Measurements from ENCODE around the gene LY86. TPM values are rescaled to one million over a fixed set of nuclear protein-coding genes. Genes with fewer than 3 reads are reported as not detected.
"Not testable (repeated sequence)": the region's sequence is repeated elsewhere in the genome, so short reads cannot be mapped to it uniquely, and the experiment has no call there.

LY86 gene
- total RNA-seq, 1 donor from 2014 or later = 1.2 TPM

DNA sequence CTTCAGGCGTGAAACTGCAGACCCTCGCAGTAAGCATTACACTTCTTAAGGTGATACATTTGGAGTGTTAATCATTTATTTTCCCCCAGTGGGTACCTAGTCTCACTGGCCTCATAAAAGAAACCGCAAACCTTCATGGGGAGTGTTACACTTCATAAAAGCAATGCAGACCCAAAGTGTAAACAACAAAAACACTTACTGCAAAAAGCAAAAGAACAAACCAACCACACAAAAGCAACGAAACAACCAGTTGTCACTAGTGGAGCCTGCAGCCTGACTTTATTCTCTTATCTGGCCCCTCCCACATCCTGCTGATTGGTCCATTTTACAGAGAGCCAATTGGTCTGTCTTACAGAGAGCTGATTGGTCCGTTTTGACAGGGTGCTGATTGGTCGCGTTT is 23.8 kb downstream of the LY86 start:
- no peak for TF ChIP-seq CTCF (IDR thresholded peaks at IDR 0.05; ENCODE audit: borderline replicate concordance)
- H3K27me3 ChIP-seq (ENCODE audit: low read depth) = no peaks in the 10 kb centered on the region
- no peak overlapping the region for H3K4me3 ChIP-seq
- no peaks in the 10 kb centered on the region for H3K36me3 ChIP-seq
- no peaks in the 10 kb centered on the region for H3K9me3 ChIP-seq (replicated peaks)
- H3K4me1 ChIP-seq = no peaks in the 10 kb centered on the region
- intact Hi-C loops (cut with micrococcal nuclease) = no loop called here
- DNase-seq = no peak
- H3K27ac ChIP-seq (replicated peaks) = no peak overlapping the region

DNA sequence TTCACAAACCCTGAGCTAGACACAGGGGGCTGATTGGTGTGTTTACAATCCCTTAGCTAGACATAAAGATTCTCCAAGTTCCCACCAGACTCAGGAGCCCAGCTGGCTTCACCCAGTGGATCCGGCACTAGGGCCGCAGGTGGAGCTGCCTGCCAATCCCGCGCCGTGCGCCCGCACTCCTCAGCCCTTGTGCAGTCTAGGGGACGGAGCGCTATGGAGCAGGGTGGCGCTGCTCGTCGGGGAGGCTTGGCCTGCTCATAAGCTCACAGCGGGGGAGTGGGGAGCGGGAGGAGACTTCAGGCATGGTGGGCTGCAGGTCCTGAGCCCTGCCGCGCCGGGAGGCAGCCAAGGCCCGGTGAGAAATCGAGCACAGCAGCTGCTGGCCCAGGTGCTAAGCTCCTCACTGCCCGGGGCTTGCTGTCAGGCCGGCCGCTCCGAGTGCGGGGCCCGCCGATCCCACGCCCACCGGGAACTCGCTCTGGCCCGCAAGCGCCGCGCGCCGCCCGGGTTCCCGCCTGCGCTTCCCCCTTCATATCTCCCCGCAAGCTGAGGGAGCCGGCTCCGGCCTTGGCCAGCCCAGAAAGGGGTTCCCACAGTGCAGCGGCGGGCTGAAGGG is 24.7 kb downstream of the LY86 start:
- H3K4me3 ChIP-seq; H3K4me1 ChIP-seq; intact Hi-C loops (cut with micrococcal nuclease); H3K9me3 ChIP-seq (replicated peaks); H3K27ac ChIP-seq (replicated peaks); H3K36me3 ChIP-seq; H3K27me3 ChIP-seq (ENCODE audit: low read depth); DNase-seq: not testable (repeated sequence)

DNA sequence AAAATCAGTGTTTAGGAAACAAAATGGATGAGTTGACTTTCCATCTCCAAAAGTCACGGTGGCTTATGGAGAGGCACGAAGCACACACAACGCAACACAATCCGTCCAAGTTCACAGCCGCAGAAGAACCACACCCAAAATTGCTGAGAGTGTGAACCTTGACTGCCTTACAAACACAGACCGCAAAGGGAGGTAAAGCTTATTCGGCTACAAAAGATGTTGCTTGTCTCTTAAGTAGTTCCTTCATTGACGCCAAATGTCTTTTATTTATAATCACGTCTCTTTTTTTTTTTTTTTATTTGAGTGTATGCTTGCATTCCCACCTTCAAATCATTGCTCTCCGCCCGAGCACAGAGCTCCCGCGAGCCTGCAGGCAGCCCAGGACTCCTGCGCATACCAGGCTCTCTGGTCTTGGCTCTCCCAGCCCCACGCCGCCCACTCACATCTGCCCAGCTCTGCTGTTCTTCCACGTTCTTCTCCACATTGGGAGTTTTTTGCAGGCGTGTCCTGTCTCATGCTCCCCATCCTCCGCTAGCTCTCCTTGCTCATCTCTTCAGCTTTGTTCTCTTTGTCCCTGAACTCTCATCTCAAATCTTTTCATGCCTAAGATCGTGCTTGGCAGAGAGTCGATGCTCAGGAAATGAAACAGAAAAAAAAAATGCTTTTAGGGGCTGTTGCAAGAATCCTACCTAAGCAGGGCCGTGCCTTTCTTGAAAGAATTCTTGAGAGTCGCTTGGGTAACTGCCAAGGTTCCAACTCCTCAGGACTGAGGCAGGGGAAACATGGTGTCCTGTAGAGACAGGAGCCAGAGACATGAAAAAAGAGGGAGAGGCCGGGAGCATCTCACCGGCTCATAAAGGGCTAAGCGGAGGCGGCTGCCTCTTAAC is 25.8 kb downstream of the LY86 start:
- DNase-seq = no peak
- Histone ChIP-seq H3K36me3 (no peaks in the 10 kb centered on the region), H3K4me3 (no peak overlapping the region), H3K27ac (replicated peaks) (no peak overlapping the region), H3K27me3 (ENCODE audit: low read depth) (no peaks in the 10 kb centered on the region), H3K9me3 (replicated peaks) (no peaks in the 10 kb centered on the region), H3K4me1 (no peaks in the 10 kb centered on the region)
- intact Hi-C loops (cut with micrococcal nuclease) = no loop called here
- no peak for TF ChIP-seq CTCF (IDR thresholded peaks at IDR 0.05; ENCODE audit: borderline replicate concordance)

DNA sequence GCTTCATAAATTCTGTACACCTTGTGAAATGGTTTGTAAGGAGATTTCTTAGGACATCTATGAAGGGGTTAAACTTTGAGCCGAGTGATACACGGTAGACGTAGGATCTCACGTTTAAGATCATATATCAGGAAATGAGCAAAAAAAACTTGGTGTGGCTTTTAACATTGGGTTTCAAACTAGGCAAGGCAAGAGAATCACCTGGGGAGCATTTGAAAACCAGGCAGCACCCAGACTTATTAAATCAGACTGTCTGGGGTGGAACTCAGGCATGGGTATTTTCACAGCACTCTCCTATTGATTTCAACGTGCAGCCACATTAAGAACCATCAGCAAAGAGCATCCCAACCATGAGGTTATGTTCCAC is 26.4 kb downstream of the LY86 start:
- Histone ChIP-seq H3K4me3 (no peak overlapping the region), H3K27me3 (ENCODE audit: low read depth) (no peaks in the 10 kb centered on the region), H3K9me3 (replicated peaks) (no peaks in the 10 kb centered on the region), H3K27ac (replicated peaks) (no peak overlapping the region), H3K4me1 (no peaks in the 10 kb centered on the region), H3K36me3 (no peaks in the 10 kb centered on the region)
- no peak for TF ChIP-seq CTCF (IDR thresholded peaks at IDR 0.05; ENCODE audit: borderline replicate concordance)
- no peak for DNase-seq
- intact Hi-C loops (cut with micrococcal nuclease) = no loop called here

GRCh38 chr6:6616656-6617055 is 28.1 kb downstream of the LY86 start:
- DNase-seq = no peak
- Histone ChIP-seq H3K27me3 (ENCODE audit: low read depth) (no peaks in the 10 kb centered on the region), H3K9me3 (replicated peaks) (no peaks in the 10 kb centered on the region), H3K36me3 (no peaks in the 10 kb centered on the region), H3K4me3 (no peak overlapping the region), H3K27ac (replicated peaks) (no peak overlapping the region), H3K4me1 (no peaks in the 10 kb centered on the region)
- intact Hi-C loops (cut with micrococcal nuclease) = no loop called here
- TF ChIP-seq CTCF (IDR thresholded peaks at IDR 0.05; ENCODE audit: borderline replicate concordance) = no peak

All from left ventricle myocardium inferior (tissue), 1 donor.